Activated naive CD4-positive, alpha-beta T cell treated with anti-CD3 and anti-CD28 coated beads for 36 hours (primary cell): ENCODE data around the gene RLN3. TPM values are rescaled to one million over a fixed set of nuclear protein-coding genes. Genes with fewer than 3 reads are reported as not detected.
A peak's percentile ranks its signal among the peaks of the same experiment; 100 is the strongest.

Experiments
- CTCF ChIA-PET: fragments of 350-600 bp; sonication (Branson Sonifier 250); formaldehyde crosslinking; loops from one replicate; lab custom pipeline; 2021; ENCODE audit warnings: antibody characterized with exemption; lab: Charles Lee
- DNase-seq: peaks from one replicate; pipeline ENCODE4 v3.0.0-alpha.2; 2020
- H3K27ac Mint-ChIP-seq: one replicate; pipeline ENCODE4 v1.8.0; 2021; ENCODE audit warnings: mild to moderate bottlenecking, mixed read lengths
- H3K27me3 Mint-ChIP-seq: one replicate; pipeline ENCODE4 v1.8.0; 2021; ENCODE audit warnings: low read depth, mixed read lengths
- H3K36me3 Mint-ChIP-seq: one replicate; pipeline ENCODE4 v1.8.0; 2021; ENCODE audit warnings: low read depth, mixed read lengths
- H3K4me1 Mint-ChIP-seq: one replicate; pipeline ENCODE4 v1.8.0; 2021; ENCODE audit warnings: low read depth, mixed read lengths
- H3K4me3 Mint-ChIP-seq: one replicate; pipeline ENCODE4 v1.8.0; 2021; ENCODE audit warnings: mild to moderate bottlenecking, moderate library complexity, mixed read lengths
- H3K9me3 Mint-ChIP-seq: one replicate; pipeline ENCODE4 v1.8.0; 2021; ENCODE audit warnings: mixed read lengths
- intact Hi-C: fragments of 100-400 bp; cut with micrococcal nuclease; formaldehyde crosslinking; loops from one replicate; pipeline ENCODE4 v1.15.1; 2023
- total RNA-seq, 2 experiments: library from RNA; stranded (reverse); gene quantifications; one replicate each; pipeline ENCODE4 v1.2.3, GENCODE V29; 2021

RLN3 gene
- total RNA-seq, 2 experiments from 2014 or later: not detected

DNA sequence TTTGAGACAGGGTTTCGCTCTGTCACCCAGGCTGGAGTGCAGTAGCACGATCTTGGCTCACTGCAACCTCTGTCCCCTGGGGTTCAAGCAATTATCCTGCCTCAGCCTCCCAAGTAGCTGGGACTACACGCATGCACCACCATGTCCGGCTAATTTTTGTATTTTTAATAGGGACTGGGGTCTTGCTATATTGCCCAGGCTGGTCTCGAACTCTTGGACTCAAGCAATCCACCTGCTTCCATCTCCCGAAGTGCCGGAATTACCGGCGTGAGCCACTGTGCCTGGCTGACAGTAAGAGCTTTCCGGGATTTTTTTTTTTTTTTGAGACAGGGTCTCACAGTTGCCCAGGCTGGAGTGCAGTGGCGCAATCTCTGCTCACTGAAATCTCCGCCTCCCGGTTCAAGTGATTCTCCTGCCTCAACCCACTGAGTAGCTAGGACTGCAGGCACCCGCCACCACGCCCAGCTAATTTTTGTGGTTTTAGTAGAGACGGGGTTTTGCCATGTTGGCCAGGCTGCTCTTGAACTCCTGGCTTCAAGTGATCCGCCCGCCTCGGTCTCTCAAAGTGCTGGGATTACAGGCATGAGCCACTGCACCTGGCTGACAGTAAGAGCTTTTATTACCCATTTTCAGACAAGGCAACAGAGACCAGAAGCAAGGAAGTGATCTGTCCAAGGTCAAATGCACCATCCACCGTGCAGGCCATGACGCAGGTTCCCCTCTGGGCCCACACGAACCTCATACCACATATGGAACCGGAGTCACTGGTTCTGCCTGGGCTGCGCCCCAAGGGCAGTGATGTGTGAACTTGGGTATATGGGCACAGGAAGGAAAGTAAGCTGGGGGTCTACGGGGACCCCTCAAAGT lies 42.8 kb upstream of the RLN3 start:
- intact Hi-C loops: no loop called here
- CTCF ChIA-PET: interaction anchor here (0.6 to 2.1 kb wide), 6 partner anchors 14 to 48 kb away, joined by 3 to 9 read pairs (median 4); partner anchors contain the start of gene IL27RA
- Mint-ChIP-seq H3K9me3 (no peaks in the 10 kb centered on the region), H3K4me3 (peak overlapping the region; percentile 63), H3K4me1 (peaks cover 62% of the 10 kb centered on the region), H3K27ac (peak overlapping the region; percentile 98), H3K27me3 (no peaks in the 10 kb centered on the region), H3K36me3 (peaks cover 10% of the 10 kb centered on the region)
- DNase-seq: peak; percentile 41

DNA sequence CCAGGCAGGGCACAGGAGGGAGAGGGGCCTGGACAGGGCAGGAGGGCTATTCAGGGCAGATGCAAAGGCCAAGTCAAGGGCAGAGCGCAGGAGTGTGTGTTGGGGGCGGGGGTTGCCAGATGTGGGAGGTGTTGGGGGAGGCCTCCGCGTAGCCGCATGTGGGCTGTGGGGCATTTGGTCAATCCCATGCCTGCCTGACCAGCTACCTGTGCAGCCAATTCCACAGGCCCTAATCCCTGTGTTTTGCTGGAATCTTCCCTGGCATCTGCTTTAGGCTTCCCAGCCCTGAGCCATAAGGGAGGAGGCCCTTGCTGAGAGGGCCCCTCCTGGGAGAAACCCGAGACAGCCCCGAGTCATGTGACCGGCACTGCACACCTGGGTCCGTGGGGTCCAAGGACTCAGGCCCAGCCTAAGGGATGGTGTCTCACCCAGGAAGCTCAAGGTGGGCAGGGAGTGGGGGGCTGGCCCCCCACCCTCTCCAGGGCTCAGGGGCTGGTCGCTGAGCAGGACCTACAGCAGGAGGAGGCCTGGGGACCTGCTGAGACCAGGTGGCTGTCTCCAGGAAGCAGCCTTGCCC lies 42.1 kb upstream of the RLN3 start:
- no peaks in the 10 kb centered on the region for H3K27me3 Mint-ChIP-seq
- H3K27ac Mint-ChIP-seq: peak overlapping the region; percentile 98
- intact Hi-C loops: loop anchor here (1.0 to 2.0 kb wide), 7 partner anchors 20 to 382 kb away; partner anchors contain the start of genes DCAF15, MISP3 and RFX1
- no peak for DNase-seq
- H3K4me1 Mint-ChIP-seq: peaks cover 62% of the 10 kb centered on the region
- H3K9me3 Mint-ChIP-seq: no peaks in the 10 kb centered on the region
- peaks cover 11% of the 10 kb centered on the region for H3K36me3 Mint-ChIP-seq
- CTCF ChIA-PET: interaction anchor here (0.6 to 2.1 kb wide), 7 partner anchors 14 to 46 kb away, joined by 3 to 9 read pairs (median 3); partner anchors contain the start of gene IL27RA
- peak overlapping the region; percentile 65 for H3K4me3 Mint-ChIP-seq

DNA sequence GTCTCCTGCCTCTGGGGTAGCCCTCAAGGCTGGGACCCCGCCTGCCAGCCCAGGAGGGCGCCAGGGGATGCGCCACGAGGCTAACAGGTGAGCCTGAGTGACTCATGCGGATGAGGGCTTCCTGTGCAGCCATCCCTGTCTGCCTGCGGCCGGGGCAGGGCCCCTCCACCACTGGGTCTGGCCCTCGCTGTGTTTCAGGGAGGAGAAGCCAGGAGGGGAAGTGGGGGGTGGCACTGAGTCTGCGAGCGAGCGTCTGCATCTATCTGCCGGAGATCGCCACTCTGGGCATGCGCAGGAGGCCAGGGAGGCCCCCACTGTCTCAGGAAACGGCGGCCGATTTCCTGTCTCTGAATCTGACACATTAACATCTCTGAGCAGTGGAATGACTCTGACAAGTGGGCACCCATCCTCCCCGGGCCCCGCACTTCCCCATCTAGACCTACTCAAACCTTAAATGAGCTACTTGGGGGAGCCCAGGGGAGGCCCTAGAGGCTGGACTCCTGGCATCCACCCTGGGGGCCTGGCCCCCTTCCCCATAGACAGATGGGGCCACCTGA lies 41.5 kb upstream of the RLN3 start:
- intact Hi-C loops: loop anchor here (1.0 to 2.0 kb wide), 7 partner anchors 20 to 382 kb away; partner anchors contain the start of genes DCAF15, MISP3 and RFX1
- Mint-ChIP-seq H3K27ac (peak overlapping the region; percentile 98), H3K36me3 (peaks cover 12% of the 10 kb centered on the region), H3K9me3 (no peaks in the 10 kb centered on the region), H3K27me3 (no peaks in the 10 kb centered on the region), H3K4me1 (peaks cover 64% of the 10 kb centered on the region), H3K4me3 (peak overlapping the region; percentile 65)
- CTCF ChIA-PET: interaction anchor here (0.6 to 2.1 kb wide), 4 partner anchors 18 to 83 kb away, joined by 3 to 9 read pairs (median 3); partner anchors contain the start of gene IL27RA
- DNase-seq: peak; percentile 100

DNA sequence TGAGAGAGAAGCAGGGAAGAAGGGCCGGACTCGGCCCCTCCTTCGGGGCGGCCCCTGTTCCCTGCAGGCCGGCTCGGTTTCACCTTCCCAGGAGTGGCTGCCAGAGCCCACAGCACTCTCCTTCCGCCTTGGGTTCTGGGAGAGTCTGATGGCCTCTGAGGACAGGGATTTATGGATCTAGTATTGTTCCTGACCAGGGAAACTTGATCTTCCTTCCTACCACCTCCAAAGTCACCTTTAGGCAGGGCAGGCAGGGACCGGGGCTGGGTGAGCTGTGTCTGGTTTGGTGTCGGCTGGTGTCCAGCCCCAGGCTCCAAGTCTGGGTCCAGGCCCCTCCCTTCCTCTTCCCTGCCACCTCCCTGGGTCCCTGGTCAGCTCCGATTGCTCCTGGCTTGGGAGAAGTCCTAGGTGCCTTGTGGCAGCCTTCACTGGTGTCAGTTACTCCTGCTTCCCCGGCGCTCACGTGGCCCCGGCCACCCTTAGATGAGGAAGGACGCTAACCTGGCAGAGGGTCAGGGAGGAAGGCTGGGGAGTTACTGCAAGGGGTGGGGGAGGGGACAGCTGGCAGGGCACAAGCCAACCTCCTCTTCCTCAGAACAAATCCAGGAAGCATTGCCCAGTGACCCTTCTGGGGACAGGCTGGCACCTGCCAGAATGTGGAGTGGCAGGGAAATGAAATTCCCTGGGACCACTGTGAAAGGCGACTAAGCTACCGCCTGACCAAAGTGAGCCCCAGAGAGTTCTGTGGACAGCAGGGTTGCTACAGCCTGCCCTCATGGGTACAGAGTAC lies 40.7 kb upstream of the RLN3 start:
- DNase-seq: no peak
- H3K4me3 Mint-ChIP-seq: peak overlapping the region; percentile 65
- intact Hi-C loops: loop anchor here (2.0 kb wide), 1 partner anchor 86 kb away; the partner anchor contains the start of gene MISP3
- H3K9me3 Mint-ChIP-seq: no peaks in the 10 kb centered on the region
- CTCF ChIA-PET: interaction anchor here (0.6 to 1.2 kb wide), 5 partner anchors 18 to 86 kb away, joined by 3 to 5 read pairs (median 3); partner anchors contain the start of gene IL27RA
- no peaks in the 10 kb centered on the region for H3K27me3 Mint-ChIP-seq
- H3K4me1 Mint-ChIP-seq: peaks cover 65% of the 10 kb centered on the region
- H3K36me3 Mint-ChIP-seq: peaks cover 12% of the 10 kb centered on the region
- H3K27ac Mint-ChIP-seq: peak overlapping the region; percentile 98

DNA sequence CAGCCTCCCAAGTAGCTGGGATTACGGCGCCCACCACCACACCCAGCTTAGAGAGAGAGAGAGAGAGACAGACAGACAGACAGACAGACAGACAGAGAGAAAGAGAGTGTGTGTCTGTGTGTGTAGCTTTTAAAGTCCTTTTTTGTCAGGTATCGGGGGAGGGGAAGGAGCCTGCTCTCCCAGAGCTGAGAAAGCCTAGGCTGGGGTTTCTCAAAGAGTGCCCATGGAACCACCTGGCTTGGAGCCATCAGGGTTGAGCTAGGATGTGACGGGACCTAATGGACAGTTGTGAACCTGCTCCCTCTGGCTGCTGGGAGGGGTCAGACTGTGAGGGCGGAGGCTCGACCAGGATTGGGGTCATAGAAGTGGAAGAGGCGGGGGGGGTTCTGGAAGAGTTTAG lies 38.5 kb upstream of the RLN3 start:
- no peak for DNase-seq
- CTCF ChIA-PET: interaction anchor here (1.1 kb wide), 1 partner anchor 59 kb away, joined by 4 read pairs; no protein-coding TSS in a partner anchor
- intact Hi-C loops: no loop called here
- H3K36me3 Mint-ChIP-seq: peaks cover 10% of the 10 kb centered on the region
- peak overlapping the region; percentile 37 for H3K27ac Mint-ChIP-seq
- no peak overlapping the region for H3K4me3 Mint-ChIP-seq
- no peaks in the 10 kb centered on the region for H3K27me3 Mint-ChIP-seq
- H3K4me1 Mint-ChIP-seq: peaks cover 52% of the 10 kb centered on the region
- H3K9me3 Mint-ChIP-seq: no peaks in the 10 kb centered on the region

DNA sequence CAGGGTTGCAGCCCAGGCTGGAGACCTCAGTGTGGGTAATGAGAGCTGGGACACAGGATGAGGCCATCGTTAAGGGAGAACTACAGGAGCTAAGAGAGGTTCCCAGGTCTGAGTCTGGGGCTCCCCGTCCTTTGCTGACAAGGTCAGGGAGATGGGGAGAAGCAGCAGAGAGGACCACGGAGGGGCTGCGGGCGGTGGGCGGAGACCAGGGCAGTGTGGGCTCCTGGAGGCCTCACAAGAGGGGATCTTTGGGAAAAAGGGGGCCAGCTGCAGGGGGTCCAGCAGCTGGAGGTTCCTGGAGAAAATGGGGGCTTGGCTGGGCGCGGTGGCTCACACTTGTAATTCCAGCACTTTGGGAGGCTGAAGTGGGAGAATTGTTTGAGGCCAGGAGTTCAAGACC lies 37.9 kb upstream of the RLN3 start:
- Mint-ChIP-seq H3K4me3 (no peak overlapping the region), H3K36me3 (peaks cover 10% of the 10 kb centered on the region), H3K27ac (peak overlapping the region; percentile 37), H3K27me3 (no peaks in the 10 kb centered on the region), H3K9me3 (no peaks in the 10 kb centered on the region), H3K4me1 (peaks cover 49% of the 10 kb centered on the region)
- CTCF ChIA-PET: interaction anchor here (1.1 kb wide), 1 partner anchor 58 kb away, joined by 4 read pairs; no protein-coding TSS in a partner anchor
- intact Hi-C loops: no loop called here
- no peak for DNase-seq

DNA sequence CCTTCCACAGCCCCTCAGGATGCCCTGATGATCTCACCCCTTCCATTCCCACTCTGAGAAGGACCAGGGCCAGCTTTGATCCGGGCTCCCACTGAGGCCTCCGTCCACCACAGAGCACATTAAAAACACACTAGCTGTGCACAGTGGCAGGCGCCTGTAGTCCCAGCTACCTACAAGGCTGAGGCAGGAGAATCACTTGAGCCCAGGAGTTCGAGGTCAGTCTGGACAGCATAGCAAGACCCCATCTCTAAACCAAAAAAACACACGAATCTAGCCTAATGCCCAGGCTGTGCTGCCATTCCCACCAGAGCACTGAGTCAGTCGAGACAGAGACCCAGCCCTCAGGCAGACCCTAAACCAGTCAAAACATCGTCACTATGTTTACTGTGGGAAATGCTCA lies 35.9 kb upstream of the RLN3 start:
- H3K4me1 Mint-ChIP-seq: peaks cover 33% of the 10 kb centered on the region
- no peaks in the 10 kb centered on the region for H3K27me3 Mint-ChIP-seq
- CTCF ChIA-PET: no interaction called here
- peaks cover 10% of the 10 kb centered on the region for H3K36me3 Mint-ChIP-seq
- no peak overlapping the region for H3K4me3 Mint-ChIP-seq
- H3K9me3 Mint-ChIP-seq: no peaks in the 10 kb centered on the region
- no peak for DNase-seq
- intact Hi-C loops: no loop called here
- H3K27ac Mint-ChIP-seq: no peak overlapping the region

DNA sequence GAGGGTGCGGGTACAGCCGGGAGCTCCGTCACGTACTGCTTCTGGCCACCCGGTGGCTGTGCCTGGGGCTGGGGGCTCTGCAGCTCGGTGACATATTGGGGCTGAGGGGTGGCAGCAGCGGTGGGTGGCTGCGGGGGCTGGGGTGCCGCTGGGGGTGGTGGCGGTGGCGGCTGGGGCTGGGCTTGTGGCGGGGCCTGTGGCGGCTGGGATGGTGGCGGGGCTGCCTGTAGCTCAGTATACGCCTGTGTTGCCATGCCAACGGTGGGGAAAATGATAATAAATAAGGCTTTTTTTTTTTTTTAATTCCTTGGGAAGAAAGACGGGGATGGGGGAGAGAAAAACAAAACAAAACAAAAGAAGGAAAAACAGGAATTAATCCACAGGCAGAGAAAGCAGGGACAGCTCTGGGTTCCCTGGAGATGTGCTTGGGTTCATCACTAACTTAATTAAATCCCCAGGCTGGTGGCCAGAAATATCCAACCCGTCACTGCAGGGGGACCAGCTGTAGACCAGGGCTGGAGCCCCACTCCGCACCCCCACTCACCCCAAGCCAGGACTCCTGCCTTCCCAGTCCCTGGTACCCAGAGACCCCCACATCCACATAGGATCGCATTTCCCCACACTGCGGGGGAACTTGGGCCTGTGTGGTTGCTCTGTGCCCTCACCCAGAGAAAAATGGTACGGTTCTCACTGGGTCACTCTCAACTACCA lies 34.2 kb upstream of the RLN3 start:
- intact Hi-C loops: no loop called here
- Mint-ChIP-seq H3K4me3 (no peak overlapping the region), H3K4me1 (peaks cover 19% of the 10 kb centered on the region), H3K27me3 (no peaks in the 10 kb centered on the region), H3K9me3 (peaks cover 1% of the 10 kb centered on the region), H3K27ac (no peak overlapping the region), H3K36me3 (peaks cover 14% of the 10 kb centered on the region)
- CTCF ChIA-PET: interaction anchor here (0.6 kb wide), 2 partner anchors 52 to 78 kb away, joined by 4 to 5 read pairs; no protein-coding TSS in a partner anchor
- no peak for DNase-seq

DNA sequence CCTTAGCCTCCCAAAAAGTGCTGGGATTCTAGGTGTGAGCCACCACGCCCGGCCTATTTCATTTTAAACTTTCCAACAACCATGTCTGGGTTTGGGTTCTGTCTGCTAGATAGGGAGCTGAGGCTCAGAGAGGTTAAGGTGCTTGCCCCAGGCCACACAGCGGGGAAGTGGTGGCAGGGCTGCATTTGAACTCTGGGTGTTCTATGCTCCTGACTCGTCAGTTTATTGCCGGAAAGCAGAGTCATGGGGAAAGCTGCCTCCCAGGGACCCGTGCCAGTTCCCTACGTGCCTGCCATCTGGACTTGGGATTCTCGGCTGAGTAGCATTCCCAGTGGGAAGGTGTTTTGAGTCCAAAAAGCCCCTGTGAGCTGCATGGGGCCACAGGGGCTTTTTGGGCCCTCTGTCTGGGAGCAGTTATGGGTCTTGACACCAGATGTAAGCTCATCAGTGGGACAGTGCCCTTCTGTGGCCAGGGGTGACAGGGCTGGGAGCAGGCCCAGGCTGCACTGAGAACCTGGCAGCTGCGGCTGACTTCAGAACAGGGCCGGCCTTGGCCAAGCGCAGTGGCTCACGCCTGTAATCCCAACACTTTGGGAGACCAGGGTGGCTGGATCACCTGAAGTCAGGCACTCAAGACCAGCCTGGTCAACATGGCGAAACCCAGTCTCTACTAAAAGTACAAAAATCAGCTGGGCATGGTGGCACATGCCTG lies 32.8 kb upstream of the RLN3 start:
- intact Hi-C loops: no loop called here
- DNase-seq: no peak
- Mint-ChIP-seq H3K36me3 (peaks cover 17% of the 10 kb centered on the region), H3K4me3 (no peak overlapping the region), H3K9me3 (peaks cover 5% of the 10 kb centered on the region), H3K27ac (no peak overlapping the region), H3K4me1 (peaks cover 7% of the 10 kb centered on the region), H3K27me3 (no peaks in the 10 kb centered on the region)
- CTCF ChIA-PET: interaction anchor here (0.7 to 0.8 kb wide), 2 partner anchors 8 to 54 kb away, joined by 3 to 5 read pairs; no protein-coding TSS in a partner anchor

DNA sequence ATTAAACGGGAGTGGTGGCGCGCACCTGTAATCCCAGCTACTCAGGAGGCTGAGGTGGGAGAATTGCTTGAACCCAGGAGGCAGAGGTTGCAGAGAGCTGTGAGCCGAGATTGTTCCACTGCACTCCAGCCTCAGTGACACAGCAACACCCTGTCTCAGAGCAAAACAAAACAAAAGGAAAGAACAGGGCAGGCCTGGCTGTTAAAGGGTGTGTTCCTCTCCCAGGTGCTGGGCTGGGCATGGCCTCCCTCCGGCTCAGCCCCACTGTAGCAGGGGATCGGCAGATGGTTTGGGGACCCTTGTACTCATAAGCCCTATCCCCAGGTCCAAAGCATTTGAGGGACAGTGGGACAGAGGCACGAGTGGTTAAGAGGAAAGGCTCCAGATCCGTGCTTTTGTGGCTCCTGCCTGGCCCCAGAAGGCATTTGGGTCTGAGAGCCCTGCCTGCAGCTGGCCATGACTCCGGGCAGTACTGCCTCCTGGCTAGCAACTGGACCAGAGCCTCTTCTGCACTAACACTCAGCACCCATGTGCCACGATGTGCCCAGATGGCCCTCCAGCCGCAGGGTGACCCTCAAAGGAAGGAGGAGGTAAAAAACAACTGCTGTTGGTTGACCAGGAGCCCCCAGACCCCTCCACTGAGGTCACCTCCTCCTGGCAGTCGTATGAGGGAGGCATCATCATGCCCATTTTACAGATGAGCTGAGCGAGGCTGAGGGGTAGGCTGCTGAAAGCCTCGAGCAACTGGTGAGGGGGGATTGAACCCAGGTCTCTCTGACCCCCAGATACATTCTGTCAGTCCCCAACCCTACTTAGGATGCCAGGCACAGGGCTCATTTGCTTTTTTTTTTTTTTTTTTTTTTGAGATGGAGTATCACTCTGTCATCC lies 31.8 kb upstream of the RLN3 start:
- Mint-ChIP-seq H3K27me3 (no peaks in the 10 kb centered on the region), H3K4me1 (peaks cover 11% of the 10 kb centered on the region), H3K27ac (no peak overlapping the region), H3K36me3 (peaks cover 15% of the 10 kb centered on the region), H3K9me3 (peaks cover 5% of the 10 kb centered on the region), H3K4me3 (no peak overlapping the region)
- intact Hi-C loops: no loop called here
- CTCF ChIA-PET: interaction anchor here (0.7 to 0.8 kb wide), 3 partner anchors 7 to 245 kb away, joined by 3 to 5 read pairs (median 3); no protein-coding TSS in a partner anchor
- DNase-seq: no peak
